ENCODE results near the gene SORCS2. TPM values are rescaled to one million over a fixed set of nuclear protein-coding genes. Genes with fewer than 3 reads are reported as not detected.

The SORCS2 gene
- total and polyA plus RNA-seq, 3 donors from 2014 or later: 2.7 to 4.6 (median 2.9) TPM

DNA sequence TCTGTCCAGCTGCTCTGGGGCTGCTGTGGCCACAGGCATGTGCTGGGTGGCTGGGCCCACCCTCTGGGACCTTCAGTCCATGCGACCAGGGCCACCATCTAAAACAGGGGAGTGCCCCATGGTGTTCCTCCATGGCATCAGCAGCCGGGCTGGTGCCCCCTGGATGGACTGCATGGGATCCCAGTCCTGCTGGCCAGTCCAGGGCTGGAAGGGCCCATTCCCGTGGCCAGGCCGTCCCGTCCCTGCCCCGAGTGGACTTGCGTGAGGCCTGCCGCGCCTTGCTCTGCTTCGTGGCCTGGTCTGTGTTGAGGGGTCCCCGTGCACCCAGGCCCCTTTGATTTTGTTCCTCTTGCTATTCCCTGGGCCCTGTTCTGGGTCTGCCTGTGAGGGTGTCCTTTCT lies 36.4 kb downstream of the SORCS2 start:
- TF ChIP-seq CTCF (IDR thresholded peaks at IDR 0.05) (no peak), POLR2A (IDR thresholded peaks at IDR 0.05) (no peak)
- WGBS, 2 donors: 97 to 99% methylated on average over 9 to 11 of the region's 11 CpGs
- intact Hi-C loops (cut with DNase I; ENCODE audit: low total_unique reads): no loop called here

DNA sequence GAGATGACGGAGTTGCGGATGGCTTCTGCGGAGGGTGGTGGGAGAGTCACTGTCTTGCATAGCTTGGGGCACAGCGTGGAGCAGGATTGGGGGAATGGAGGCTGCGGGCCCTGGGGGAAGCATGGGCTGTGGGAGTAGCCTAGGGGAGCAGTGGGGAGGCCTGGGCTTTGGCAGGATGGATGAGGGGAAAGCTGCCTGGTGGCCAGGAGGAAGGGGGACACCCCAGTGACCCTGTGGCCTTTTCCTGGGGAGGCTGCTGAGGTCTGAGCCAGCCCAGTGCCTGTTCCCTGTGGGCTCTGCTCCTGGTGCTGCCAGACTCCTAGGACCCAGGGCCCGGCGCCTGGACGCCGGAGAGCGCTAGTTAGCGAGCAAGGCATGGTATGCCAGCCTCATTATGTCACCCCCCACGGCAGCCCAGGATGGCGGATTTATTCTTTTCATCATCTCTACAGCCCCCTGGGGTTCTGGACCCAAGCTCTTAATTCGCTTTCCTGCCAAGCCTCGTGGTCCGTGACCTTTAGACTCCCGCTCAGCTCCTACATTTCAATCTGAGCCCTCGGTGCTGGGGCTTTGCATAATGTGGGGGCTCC lies 39.8 kb downstream of the SORCS2 start:
- TF ChIP-seq CTCF (IDR thresholded peaks at IDR 0.05) (no peak), POLR2A (IDR thresholded peaks at IDR 0.05) (no peak)
- intact Hi-C loops (cut with DNase I; ENCODE audit: low total_unique reads): no loop called here
- Histone ChIP-seq H3K36me3 (ENCODE audit: low read depth, missing control alignments) (no peaks in the 10 kb centered on the region), H3K27ac (no peak overlapping the region), H3K4me3 (no peak overlapping the region), H3K9me3 (no peaks in the 10 kb centered on the region), H3K27me3 (no peaks in the 10 kb centered on the region), H3K4me1 (peaks cover 9% of the 10 kb centered on the region)
- WGBS, 2 donors: 85 to 95% methylated on average over 10 to 18 of the region's 18 CpGs
- DNase-seq: no peak

More for the DNA sequence above, 36.4 kb downstream of the SORCS2 start:
- H3K4me1 ChIP-seq: no peaks in the 10 kb centered on the region
- no peaks in the 10 kb centered on the region for H3K36me3 ChIP-seq (ENCODE audit: low read depth, missing control alignments)
- H3K27me3 ChIP-seq: no peaks in the 10 kb centered on the region
- H3K27ac ChIP-seq: no peak overlapping the region
- DNase-seq: no peak
- H3K4me3 ChIP-seq: no peak overlapping the region
- H3K9me3 ChIP-seq: no peaks in the 10 kb centered on the region

- intact Hi-C loops (cut with DNase I; ENCODE audit: low total_unique reads): no loop called here
- TF ChIP-seq CTCF (IDR thresholded peaks at IDR 0.05) (no peak), POLR2A (IDR thresholded peaks at IDR 0.05) (no peak)
- 89 to 90% methylated on average over 2 to 18 of the region's 18 CpGs for WGBS, 2 donors
Measured at GRCh38 chr4:7233006-7233580, 40.8 kb downstream of the SORCS2 start.

DNA sequence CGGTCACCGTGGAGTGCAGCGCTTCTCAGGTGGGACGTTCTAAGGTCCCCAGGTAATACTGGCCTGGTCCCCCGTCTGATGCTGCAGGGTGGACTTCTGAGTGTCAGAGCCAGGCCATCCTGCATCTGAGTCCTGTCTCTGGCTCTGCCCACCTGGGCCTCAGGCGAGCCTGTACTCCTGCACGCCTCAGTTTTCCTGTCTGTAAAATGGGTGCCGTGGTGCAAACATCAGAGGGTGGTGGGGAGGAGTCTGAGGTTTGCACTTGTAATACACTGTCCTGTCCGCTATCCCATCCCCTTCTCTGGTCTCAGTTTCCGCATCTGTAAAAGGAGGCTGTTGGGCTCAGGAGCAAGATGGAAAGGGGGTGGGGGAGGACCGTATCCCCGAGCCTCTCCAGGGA lies 41.3 kb downstream of the SORCS2 start:
- Histone ChIP-seq H3K27me3 (no peaks in the 10 kb centered on the region), H3K36me3 (ENCODE audit: low read depth, missing control alignments) (no peaks in the 10 kb centered on the region), H3K27ac (no peak overlapping the region), H3K4me3 (no peak overlapping the region), H3K9me3 (no peaks in the 10 kb centered on the region), H3K4me1 (peaks cover 10% of the 10 kb centered on the region)
- TF ChIP-seq POLR2A (IDR thresholded peaks at IDR 0.05) (no peak), CTCF (IDR thresholded peaks at IDR 0.05) (no peak)
- DNase-seq: no peak
- intact Hi-C loops (cut with DNase I; ENCODE audit: low total_unique reads): no loop called here
- 77 to 91% methylated on average over 5 to 12 of the region's 12 CpGs for WGBS, 2 donors

More at GRCh38 chr4:7233006-7233580, 40.8 kb downstream of the SORCS2 start:
- no peak for DNase-seq
- Histone ChIP-seq H3K4me3 (no peak overlapping the region), H3K27me3 (no peaks in the 10 kb centered on the region), H3K4me1 (peaks cover 10% of the 10 kb centered on the region), H3K27ac (no peak overlapping the region), H3K9me3 (no peaks in the 10 kb centered on the region), H3K36me3 (ENCODE audit: low read depth, missing control alignments) (no peaks in the 10 kb centered on the region)
